Fibroblast of lung (primary cell): ENCODE measurements around the gene BTRC.

ENCODE experiments used
- CTCF ChIP-seq, 2 donors: IDR thresholded peaks in 1 of 2; conservative IDR thresholded peaks in 1 of 2; 1 replicate in 1 of 2; 2 replicates in 1 of 2; pipeline ENCODE4 v1.5.1; 2011 to 2012; ENCODE audit warnings: low read length in 2 of 2, control low read depth in 1 of 2, inconsistent platforms in 1 of 2, low read depth in 1 of 2, mild to moderate bottlenecking in 1 of 2
- EZH2 ChIP-seq: IDR thresholded peaks from 2 replicates; pipeline ENCODE4 v1.5.1; 2012; ENCODE audit warnings: low read length, control low read depth, mild to moderate bottlenecking; ENCODE audit errors: missing control alignments

GRCh38 chr10:101601541-101601940 lies 247.6 kb downstream of the BTRC start:
- TF ChIP-seq CTCF (conservative IDR thresholded peaks at IDR 0.05 in 1 of 2, IDR thresholded peaks at IDR 0.05 in 1 of 2; ENCODE audit: low read depth in 1 of 2, low read length in 2 of 2) (no peak), EZH2 (no peak)
